Right forelimb (tissue), 1 donor: ENCODE results near the gene CPNE5.

Experiments used
- DNase-seq: peaks from one replicate; pipeline ENCODE4 v3.0.0-alpha.2; 2018

Gene CPNE5

DNA sequence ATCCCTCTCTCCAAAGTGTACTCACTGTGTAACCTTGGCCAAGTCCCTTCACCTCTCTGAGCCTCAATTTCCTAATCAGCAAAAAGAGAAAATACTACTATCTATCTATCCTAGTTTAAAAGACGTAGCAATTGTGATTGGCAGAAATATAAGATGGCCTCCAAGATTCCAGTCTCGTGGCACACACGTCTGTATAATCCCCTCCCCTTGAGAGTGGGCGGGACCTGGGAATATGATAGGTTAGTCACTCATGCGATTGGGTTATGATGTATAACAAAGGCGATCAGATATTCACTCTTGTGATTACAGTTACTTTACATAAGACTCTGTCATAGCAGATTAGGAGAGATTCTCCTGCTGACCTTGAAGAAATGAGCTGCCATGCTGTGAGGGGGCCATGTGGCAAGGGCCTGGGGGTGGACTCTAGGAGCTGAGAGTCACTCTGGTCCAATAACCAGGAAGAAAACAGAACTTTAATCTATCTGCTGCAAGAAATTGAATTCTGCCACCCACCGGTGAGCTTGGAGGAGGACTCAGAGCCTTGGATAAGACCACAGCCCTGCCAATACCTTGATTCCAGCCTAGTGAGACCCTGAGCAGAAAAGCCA, 6.0 kb downstream of the CPNE5 start:
- DNase-seq = no peak

- no peak for DNase-seq
These were observed 6.9 kb downstream of the CPNE5 start for GRCh38 chr6:36832313-36832712.

DNA sequence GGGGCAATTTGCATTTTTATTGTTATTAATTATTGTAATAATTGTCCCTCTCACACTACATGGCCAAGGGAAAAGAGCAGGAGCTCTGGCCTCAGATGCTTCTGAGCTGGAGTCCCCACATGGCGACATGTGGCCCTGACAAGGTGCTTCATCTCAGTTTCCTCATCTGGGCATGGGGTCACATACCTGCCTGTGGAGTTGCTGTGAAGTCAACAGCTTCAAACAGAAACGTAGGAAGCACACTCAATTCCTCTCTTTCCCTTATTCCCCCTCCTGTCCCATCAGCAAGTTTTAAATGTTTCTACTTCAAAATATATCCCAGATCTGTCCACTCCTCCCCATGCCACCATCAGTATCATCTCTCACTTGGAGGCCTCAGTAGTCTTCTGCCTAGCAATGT, 8.7 kb downstream of the CPNE5 start:
- no peak for DNase-seq

DNA sequence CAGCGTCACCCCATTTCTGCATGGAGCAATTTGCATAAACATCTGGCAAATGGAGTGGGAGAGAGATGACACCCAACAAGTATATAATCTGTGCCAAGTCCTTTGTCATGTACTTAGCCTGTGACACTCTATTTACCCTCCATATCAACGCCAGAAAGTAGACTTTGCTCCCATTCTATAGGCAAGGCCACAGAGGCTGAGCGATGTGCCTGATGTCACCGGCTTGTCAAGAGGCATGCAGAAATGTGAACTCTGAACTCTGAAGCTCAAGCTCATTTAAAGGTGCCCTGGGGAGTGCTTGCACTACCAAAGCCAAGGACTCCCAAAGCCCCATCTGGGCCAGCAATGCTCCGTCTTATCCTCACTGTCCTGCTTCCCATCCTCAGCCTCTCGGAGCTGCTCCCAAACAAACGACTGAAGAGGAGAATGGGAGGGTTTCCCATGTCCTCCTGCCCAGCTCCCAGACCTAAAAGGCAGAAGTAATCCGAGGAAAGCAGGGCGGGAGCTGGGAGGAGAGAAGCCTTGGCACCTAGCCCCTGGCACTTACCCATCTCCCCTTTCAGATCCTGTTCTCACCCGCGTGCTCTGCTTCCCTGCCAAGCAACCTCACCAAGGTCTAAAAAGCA, 9.2 kb downstream of the CPNE5 start:
- DNase-seq = peak; percentile 85

DNA sequence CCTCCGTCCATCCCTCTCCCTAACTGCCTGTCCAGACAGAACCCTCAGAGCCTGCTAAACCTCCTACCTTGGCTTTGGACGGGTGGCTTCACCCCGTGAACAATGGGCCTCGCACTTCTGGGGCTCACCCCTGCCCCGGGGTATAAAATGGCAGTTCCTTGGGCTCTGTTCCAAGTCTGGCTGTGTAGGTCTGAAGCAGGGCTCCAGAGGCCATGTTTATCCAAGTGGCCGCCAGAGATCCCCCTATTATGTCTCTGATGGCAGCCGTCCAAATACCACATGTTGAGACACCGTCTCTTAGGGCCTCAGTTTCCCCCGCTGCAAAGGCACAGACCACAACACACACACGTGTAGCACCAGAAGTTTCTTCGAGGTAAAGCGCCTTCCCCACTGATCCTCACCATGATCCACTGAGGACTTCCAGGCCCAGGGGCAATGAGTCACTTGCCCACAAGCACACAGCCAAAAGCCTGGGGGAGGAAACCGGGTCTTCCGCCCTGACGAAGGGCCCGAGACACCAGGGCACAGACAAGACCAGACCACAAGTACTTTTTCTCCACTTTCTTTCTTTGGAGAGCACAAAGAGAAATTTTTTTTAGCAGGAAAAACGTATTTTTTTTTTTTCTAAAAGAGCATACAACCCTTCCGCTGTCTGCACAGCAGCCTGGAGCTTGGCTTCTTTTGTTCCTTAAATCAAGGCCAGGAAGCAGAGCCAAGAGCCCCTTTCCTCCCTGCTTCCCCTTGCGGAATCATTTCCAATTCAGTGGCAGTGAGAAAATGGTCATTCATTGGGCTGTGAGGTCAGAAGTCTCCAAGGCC, 11.8 kb downstream of the CPNE5 start:
- no peak for DNase-seq

DNA sequence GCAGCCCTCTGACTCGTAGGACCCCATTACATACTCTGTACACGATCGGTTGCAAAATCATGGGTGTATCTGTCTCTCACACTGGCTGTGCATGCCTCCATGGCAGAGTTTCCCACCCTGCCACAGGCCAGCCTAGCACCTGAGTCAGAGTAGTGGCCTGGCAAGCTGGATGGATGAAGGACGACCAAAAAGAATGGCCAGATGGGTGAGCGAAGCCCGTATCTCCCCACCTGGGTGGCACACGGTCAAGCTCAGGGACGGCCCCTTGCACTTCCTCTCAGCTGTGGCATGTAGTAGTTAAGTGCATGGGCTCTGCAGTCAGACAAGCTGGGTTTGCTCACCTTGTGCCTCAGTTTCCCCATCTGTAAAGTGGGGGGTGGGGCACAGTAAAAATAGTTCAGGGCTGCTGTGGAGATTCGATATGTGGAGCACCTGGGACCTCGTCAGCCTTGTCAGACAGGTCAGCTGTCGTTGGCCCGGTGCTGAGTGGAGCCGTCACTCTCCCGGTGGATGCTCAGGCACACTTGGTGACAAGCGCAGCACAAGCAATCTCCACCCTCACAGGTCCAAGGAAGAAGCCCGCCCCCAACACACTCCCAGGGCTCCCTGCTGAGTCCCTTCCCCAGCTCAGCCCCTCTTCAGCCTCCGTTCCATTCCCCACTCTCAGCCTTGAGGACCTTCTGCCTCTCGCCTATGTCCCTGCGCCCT, 12.6 kb downstream of the CPNE5 start:
- DNase-seq = no peak

DNA sequence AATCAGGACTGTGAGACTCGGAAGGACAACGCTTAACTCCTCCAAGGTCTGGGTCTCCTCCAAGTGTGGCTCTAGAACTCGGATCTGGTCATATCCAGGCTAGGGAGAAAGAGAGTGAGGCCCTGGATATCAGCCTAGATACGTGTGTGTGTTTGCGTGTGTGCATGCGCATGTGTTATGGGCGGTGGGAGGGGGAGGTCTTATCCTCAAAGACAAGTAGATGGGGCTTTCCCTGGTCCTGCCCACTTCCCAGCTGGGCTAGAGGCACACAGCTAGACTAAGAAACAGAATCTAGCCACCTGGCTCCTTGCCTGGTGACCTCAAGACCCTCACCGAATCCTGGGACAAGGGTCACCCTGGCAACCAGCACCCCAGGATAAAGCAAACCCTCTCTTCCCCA, 13.2 kb downstream of the CPNE5 start:
- DNase-seq = no peak

GRCh38 chr6:36825452-36825851, 13.8 kb downstream of the CPNE5 start:
- no peak for DNase-seq

GRCh38 chr6:36824253-36824652, 15.0 kb downstream of the CPNE5 start:
- DNase-seq = no peak

- DNase-seq = no peak
These were observed 15.7 kb downstream of the CPNE5 start for GRCh38 chr6:36823421-36824096.

- DNase-seq = no peak
These were observed 16.6 kb downstream of the CPNE5 start for GRCh38 chr6:36822506-36823269.

- DNase-seq = no peak
These were observed 17.5 kb downstream of the CPNE5 start for GRCh38 chr6:36821581-36822335.

DNA sequence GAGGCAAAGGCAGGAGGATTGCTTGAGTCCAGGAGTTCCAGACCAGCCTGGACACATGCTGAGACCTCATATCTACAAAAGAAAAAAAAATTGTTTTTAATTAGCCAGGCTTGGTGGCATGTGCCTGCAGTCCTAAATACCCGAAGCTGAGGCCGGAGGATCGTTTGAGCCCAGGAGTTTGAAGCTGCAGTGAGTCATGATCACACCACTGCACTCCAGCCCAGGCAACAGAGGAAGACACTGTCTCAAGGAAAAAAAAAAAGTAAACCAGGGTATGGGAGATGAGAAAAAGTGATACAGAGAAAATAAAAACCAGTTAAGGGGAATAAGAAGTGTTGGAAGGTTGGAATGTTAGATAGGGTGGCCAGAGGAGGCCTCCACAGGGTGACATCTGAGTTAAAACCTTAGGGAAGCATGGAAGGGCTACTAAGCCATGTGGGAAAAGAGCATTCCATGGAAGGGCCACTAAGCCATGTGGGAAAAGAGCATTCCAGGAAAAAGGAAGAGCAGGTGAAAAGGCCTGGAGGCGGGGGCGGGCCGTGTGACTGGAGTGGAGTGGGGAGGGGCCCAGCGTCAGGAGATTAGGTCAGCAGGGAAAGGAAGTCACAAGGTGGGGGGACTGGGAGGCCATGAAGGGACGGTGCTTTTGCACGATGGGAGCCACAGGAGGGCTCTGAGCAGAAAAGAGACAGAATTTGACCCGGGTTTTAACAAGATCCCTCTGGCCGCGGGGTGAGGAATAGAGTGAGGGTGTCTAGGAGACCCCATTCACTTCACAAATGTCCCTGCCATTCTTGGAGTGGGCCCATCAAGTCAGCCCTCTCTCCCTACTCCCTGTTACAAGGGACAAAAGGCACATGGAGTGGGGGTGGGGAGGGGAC, 18.3 kb downstream of the CPNE5 start:
- DNase-seq = no peak

GRCh38 chr6:36818756-36819155, 20.5 kb downstream of the CPNE5 start:
- no peak for DNase-seq

- DNase-seq = no peak
These were observed 21.4 kb downstream of the CPNE5 start for GRCh38 chr6:36817847-36818246.

DNA sequence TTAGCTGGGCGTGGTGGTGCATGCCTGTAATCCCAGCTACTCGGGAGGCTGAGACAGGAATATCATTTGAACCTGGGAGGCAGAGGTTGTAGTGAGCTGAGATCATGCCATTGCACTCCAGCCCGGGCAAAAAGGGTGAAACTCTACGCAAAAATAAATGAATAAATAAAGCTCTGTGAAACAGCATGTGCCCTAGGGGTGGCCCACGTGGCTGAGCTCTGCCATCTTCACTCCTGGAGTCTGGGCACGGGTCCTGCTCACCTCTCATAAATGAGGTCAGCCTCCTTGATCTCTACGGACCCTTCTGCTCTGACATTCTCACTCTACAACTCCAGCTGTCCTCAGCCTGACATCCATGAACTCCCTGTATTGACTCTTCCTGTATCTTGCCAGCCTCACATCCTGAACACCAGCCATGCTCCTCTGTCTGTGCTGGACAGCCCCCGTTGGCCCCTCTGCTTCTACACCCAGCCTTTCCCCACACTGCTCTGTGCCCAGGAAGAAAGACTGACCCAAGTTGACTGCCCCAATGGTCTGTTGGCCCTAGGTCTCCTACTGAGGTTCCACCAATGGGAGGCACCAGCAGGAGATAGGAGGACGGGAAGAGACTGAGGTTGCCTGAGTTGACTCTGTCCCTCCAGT, 21.9 kb downstream of the CPNE5 start:
- DNase-seq = no peak

GRCh38 chr6:36815962-36816735, 23.1 kb downstream of the CPNE5 start:
- DNase-seq = no peak

DNA sequence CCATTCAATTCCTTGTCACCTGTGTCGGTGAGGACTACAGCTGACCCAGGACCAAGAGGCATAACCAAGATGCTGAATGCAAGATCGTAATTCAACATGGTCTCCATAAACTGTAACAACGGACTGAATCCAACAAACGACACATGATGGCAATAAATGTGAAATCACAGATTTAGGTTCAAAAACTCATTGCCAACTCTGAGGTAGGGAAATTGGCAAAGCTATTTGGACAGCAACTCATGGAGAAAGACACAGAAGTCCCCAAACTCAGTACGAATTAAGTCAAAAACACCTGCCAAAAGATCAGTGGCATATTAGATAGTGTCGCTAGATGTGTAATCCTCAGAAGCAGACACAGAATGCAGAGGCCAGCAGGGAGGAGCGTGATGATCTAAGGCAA, 25.0 kb downstream of the CPNE5 start:
- DNase-seq = no peak

DNA sequence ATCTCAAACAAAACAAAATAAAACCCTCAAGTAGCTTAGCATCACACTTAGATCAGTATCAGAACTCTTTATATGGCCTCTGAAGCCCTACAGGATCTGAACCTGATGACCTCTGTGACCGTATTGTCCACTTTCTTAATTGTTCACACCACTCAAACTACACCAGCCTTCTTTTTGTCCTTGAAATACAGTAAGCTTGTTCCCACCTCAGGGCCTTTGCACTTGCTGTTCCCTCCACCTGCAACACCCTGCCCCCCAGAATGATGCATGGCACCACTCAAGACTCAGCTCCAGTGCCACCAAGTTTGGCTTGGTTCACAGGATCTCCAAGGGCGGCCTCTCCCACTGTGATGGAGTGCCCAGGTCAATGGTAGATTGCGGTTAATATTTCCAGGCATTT, 25.7 kb downstream of the CPNE5 start:
- DNase-seq = no peak
